GM13977 (cell line): ENCODE data around the gene AQR.

Source experiments
- DNase-seq: peaks from one replicate; pipeline ENCODE4 v3.0.0; 2012; ENCODE audit warnings: low spot score
- CTCF ChIP-seq: IDR thresholded peaks from 2 replicates; pipeline ENCODE4 v1.5.1; 2012; ENCODE audit warnings: mild to moderate bottlenecking, control low read depth; ENCODE audit not compliant: insufficient read depth; ENCODE audit errors: extremely low read depth, missing control alignments
- in situ Hi-C: fragments of 300-500 bp; cut with MboI; formaldehyde crosslinking; loops from one replicate; pipeline ENCODE4 v1.12.0; 2022; ENCODE audit warnings: low sequenced_read_pairs, low pct_unique_long_range_greater_than_20kb, mixed read lengths, inconsistent platforms; ENCODE audit not compliant: unreplicated experiment

AQR gene

DNA sequence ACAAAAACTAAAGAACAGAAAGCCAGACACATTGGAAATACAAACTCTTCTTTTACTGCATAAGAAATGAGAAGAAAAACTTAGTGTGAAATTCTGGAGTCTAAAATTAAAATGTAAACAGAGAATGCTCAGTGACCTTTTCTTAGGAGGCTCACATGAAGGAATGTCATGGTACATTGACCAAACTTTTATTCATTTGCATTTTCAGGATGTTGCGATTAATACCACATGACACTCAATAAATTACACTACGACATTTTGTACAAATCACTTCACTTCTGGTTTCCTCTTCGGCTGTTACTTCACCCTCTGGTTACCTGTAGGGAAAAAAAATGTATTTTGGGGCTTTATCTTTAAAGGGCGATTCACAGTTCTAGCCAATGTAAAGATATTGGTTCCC lies 117.8 kb downstream of the AQR start:
- in situ Hi-C loops: no loop called here
- no peak for DNase-seq
- no peak for TF ChIP-seq CTCF

GRCh38 chr15:34851007-34851406 lies 118.5 kb downstream of the AQR start:
- DNase-seq: no peak
- in situ Hi-C loops: no loop called here
- TF ChIP-seq CTCF: no peak

GRCh38 chr15:34850121-34850520 lies 119.4 kb downstream of the AQR start:
- no peak for DNase-seq

GRCh38 chr15:34849364-34849959 lies 120.1 kb downstream of the AQR start:
- no peak for DNase-seq
- no peak for TF ChIP-seq CTCF
- in situ Hi-C loops: no loop called here

More at GRCh38 chr15:34850121-34850520, 119.4 kb downstream of the AQR start:
- in situ Hi-C loops: no loop called here
- TF ChIP-seq CTCF: no peak

DNA sequence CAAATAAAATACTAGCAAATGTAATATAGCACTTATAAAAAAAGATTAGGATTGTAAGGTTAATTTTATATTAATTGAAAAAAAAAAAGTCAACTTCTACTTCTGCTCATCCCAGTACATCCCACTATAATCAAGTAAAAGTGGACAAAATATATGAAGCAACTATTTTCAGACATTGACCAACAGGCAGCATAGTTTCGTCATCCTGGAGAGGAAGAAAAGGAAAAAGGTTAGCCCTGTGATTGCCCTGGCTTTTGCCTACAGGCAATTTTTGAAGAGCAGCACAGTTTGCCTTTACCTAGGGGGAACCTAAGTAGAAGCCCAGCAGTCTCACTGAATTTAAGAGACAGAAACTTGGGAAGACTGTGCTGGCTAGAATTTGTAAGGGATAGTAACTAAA lies 121.9 kb downstream of the AQR start:
- TF ChIP-seq CTCF: no peak
- in situ Hi-C loops: no loop called here
- DNase-seq: no peak

GRCh38 chr15:34841262-34841725 lies 128.2 kb downstream of the AQR start:
- DNase-seq: no peak
- in situ Hi-C loops: no loop called here

More at GRCh38 chr15:34841262-34841725, 128.2 kb downstream of the AQR start:
- TF ChIP-seq CTCF: no peak
